Mesodermal cell (in vitro differentiated cells): Measurements from ENCODE around the gene CHSY3.

ENCODE experiments used
- H3K27ac ChIP-seq: 2 replicates; pipeline ENCODE4 v1.7.0; 2013; ENCODE audit warnings: mild to moderate bottlenecking, low read depth, low read length, moderate library complexity; ENCODE audit not compliant: severe bottlenecking
- H3K36me3 ChIP-seq: 2 replicates; pipeline ENCODE4 v1.7.1; 2013; ENCODE audit warnings: mild to moderate bottlenecking, low read length, moderate library complexity; ENCODE audit not compliant: control insufficient read depth, insufficient read depth
- H3K4me1 ChIP-seq: one replicate; pipeline ENCODE4 v1.7.1; 2013; ENCODE audit warnings: mild to moderate bottlenecking, low read length; ENCODE audit not compliant: insufficient read depth, control insufficient read depth, poor library complexity, severe bottlenecking
- H3K4me3 ChIP-seq: 2 replicates; pipeline ENCODE4 v1.7.0; 2013; ENCODE audit warnings: low read length, control low read depth, mild to moderate bottlenecking; ENCODE audit not compliant: insufficient read depth, poor library complexity, severe bottlenecking; ENCODE audit errors: extremely low read depth
- H3K9me3 ChIP-seq: 2 replicates; pipeline ENCODE4 v1.7.1; 2013; ENCODE audit warnings: mild to moderate bottlenecking, low read length, moderate library complexity; ENCODE audit not compliant: control insufficient read depth
- WGBS, 2 experiments: methylation state at CpG; one replicate each; pipeline ENCODE4 v1.1.5; 2013; ENCODE audit warnings: missing lambda C conversion rate in 2 of 2; ENCODE audit not compliant: insufficient coverage in 2 of 2; 5-methylcytosine and 5-hydroxymethylcytosine counted together

Gene CHSY3

DNA sequence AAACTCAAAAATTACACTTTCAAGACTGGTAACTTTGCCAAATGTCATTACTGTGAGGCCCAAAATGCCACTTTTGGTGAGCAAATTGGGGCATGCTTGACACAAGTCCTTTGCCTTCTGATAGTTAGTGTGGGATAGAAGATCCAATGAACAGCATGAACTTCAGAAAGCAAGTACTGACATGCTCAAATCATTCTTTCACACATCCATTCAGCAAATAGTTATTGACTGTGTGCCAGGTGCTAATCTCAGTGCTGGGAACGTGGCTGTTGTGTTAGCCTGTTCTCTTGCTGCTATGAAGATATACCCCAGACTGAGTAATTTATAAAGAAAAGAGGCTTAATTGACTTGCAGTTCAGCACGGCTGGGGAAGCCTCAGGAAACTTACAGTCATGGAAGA, 247.0 kb downstream of the CHSY3 start:
- H3K4me1 ChIP-seq: no peaks in the 10 kb centered on the region
- no peaks in the 10 kb centered on the region for H3K9me3 ChIP-seq
- H3K36me3 ChIP-seq: no peaks in the 10 kb centered on the region
- H3K27ac ChIP-seq: no peak overlapping the region
- no peak overlapping the region for H3K4me3 ChIP-seq
- WGBS, 2 experiments: 75 to 78% methylated on average over 1 of the region's 2 CpGs

DNA sequence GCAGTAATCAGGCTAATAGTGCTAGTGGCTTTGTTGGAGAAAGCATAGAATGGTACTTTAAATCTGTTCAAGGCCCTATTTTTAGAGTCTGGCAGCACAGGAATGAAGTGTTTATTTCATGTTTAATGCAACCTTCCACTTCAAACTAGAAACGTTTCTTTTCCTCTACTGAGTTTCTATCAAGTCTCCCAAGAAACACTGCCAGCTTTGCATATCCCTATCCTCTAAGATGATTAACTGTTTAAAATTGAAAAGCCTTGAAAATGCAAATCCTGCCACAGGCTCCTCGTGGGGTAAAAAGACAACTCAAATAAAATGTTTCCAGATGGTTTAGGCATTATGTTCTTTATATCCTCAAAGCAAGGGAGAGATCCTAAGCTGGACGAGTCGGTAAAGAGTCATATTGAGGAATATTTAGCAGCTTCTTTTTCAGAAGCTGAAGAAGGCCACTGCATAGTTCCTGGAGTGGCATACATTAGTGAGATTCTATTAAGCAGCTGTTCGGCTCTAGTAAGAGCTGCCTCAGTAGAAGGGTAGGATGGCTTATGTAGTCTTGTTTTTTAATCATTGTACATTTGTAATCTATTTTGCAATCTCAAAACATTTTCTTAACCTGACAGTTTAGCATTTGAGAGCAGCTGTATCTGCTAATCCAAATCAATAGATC, 251.2 kb downstream of the CHSY3 start:
- H3K4me3 ChIP-seq: no peak overlapping the region
- no peaks in the 10 kb centered on the region for H3K9me3 ChIP-seq
- WGBS, 2 experiments: 41 to 86% methylated on average over 3 to 4 of the region's 5 CpGs
- no peak overlapping the region for H3K27ac ChIP-seq
- H3K4me1 ChIP-seq: no peaks in the 10 kb centered on the region
- H3K36me3 ChIP-seq: no peaks in the 10 kb centered on the region

- no peaks in the 10 kb centered on the region for H3K9me3 ChIP-seq
- 100% methylated on average over 2 of the region's 3 CpGs; no CpG with 5 or more reads in 1 of the 2 experiments for WGBS, 2 experiments
- H3K27ac ChIP-seq: no peak overlapping the region
- H3K4me3 ChIP-seq: no peak overlapping the region
- H3K4me1 ChIP-seq: no peaks in the 10 kb centered on the region
- H3K36me3 ChIP-seq: no peaks in the 10 kb centered on the region
These were observed 253.8 kb downstream of the CHSY3 start for GRCh38 chr5:130158036-130158435.

DNA sequence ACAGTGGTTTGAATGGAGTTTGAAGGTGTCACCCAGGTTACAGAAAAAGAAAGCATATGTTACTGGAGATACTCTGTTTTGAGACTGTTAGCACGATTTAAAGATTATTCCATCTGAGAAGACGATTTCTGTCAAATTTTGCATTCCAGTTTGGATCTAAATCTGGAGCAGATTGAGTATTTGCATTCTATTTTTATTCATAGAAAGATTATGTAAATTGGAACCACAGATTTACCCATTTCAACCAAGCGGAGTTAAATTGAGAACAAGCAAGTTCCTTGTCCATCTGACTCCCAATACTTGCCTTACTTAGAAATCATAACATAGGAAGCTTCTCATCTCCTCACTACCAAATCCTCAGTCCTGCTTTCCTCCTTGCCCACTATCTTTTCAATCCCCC, 255.7 kb downstream of the CHSY3 start:
- Histone ChIP-seq H3K4me1 (no peaks in the 10 kb centered on the region), H3K27ac (no peak overlapping the region), H3K36me3 (no peaks in the 10 kb centered on the region), H3K4me3 (no peak overlapping the region), H3K9me3 (no peaks in the 10 kb centered on the region)
- 94 to 100% methylated on average over 1 to 2 of the region's 3 CpGs for WGBS, 2 experiments

- no peaks in the 10 kb centered on the region for H3K36me3 ChIP-seq
- no peaks in the 10 kb centered on the region for H3K4me1 ChIP-seq
- H3K27ac ChIP-seq: no peak overlapping the region
- no peak overlapping the region for H3K4me3 ChIP-seq
- no peaks in the 10 kb centered on the region for H3K9me3 ChIP-seq
- WGBS, 2 experiments: 95% methylated on average over 2 of the region's 3 CpGs
These were observed 260.7 kb downstream of the CHSY3 start for GRCh38 chr5:130164966-130165365.

GRCh38 chr5:130166839-130167490, 262.7 kb downstream of the CHSY3 start:
- WGBS, 2 experiments: no CpG with 5 or more reads among the region's 1 CpG
- Histone ChIP-seq H3K4me3 (no peak overlapping the region), H3K9me3 (no peaks in the 10 kb centered on the region), H3K27ac (no peak overlapping the region), H3K36me3 (no peaks in the 10 kb centered on the region), H3K4me1 (no peaks in the 10 kb centered on the region)

DNA sequence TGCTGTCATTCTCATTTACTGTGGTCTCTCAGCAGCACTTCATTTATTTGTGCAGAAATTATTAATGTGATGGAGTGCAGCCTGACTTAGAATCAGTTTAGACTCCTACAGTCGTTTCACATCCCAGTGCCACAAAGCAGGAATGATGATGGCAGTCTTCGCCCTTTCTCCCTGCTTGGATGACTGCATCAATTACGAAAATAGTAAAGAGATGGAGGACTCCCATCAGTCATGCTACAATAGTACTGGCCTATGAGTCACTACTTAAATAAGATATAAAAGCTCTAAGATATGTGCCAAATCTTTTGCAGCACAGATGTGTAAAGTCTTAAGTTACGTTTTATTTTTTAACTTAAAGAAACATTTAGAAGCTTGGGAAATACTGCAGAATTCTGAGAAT, 263.9 kb downstream of the CHSY3 start:
- H3K4me1 ChIP-seq: no peaks in the 10 kb centered on the region
- no peaks in the 10 kb centered on the region for H3K36me3 ChIP-seq
- no peaks in the 10 kb centered on the region for H3K9me3 ChIP-seq
- no peak overlapping the region for H3K4me3 ChIP-seq
- no peak overlapping the region for H3K27ac ChIP-seq
- 89% methylated on average over 2 of the region's 4 CpGs; no CpG with 5 or more reads in 1 of the 2 experiments for WGBS, 2 experiments

GRCh38 chr5:130171699-130172098, 267.4 kb downstream of the CHSY3 start:
- no peak overlapping the region for H3K27ac ChIP-seq
- no peaks in the 10 kb centered on the region for H3K36me3 ChIP-seq
- H3K9me3 ChIP-seq: no peaks in the 10 kb centered on the region
- H3K4me3 ChIP-seq: no peak overlapping the region
- H3K4me1 ChIP-seq: no peaks in the 10 kb centered on the region

DNA sequence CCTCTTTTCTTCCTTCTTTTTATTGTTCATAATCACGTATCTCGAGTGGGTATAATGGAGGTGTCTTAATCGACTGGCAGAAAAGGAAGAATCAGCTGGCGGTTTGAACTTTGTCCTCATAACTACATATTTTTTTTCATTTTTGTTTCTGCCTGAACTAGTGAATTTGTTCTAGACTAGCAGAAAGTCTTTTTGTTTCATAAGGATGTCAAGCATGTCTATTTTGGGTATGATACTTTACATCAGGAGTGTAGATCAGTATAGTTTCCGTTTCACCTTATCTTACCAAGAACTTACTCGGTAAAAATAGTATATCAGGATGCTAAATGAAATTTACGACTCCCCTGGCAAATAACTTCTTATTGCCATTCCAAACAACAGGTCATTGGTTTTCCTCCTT, 278.9 kb downstream of the CHSY3 start:
- Histone ChIP-seq H3K27ac (no peak overlapping the region), H3K4me3 (no peak overlapping the region), H3K36me3 (no peaks in the 10 kb centered on the region), H3K4me1 (no peaks in the 10 kb centered on the region), H3K9me3 (no peaks in the 10 kb centered on the region)
- 80% methylated on average over 2 of the region's 7 CpGs; no CpG with 5 or more reads in 1 of the 2 experiments for WGBS, 2 experiments

GRCh38 chr5:130189961-130190360, 285.7 kb downstream of the CHSY3 start:
- 86 to 100% methylated on average over 3 to 4 of the region's 4 CpGs for WGBS, 2 experiments
- Histone ChIP-seq H3K36me3 (no peaks in the 10 kb centered on the region), H3K9me3 (no peaks in the 10 kb centered on the region), H3K4me3 (no peak overlapping the region), H3K4me1 (no peaks in the 10 kb centered on the region), H3K27ac (no peak overlapping the region)

GRCh38 chr5:130198927-130199326, 294.7 kb downstream of the CHSY3 start:
- H3K4me1 ChIP-seq: no peaks in the 10 kb centered on the region
- 61 to 100% methylated on average over 1 to 3 of the region's 3 CpGs for WGBS, 2 experiments
- H3K36me3 ChIP-seq: no peaks in the 10 kb centered on the region
- H3K9me3 ChIP-seq: no peaks in the 10 kb centered on the region
- no peak overlapping the region for H3K4me3 ChIP-seq
- no peak overlapping the region for H3K27ac ChIP-seq
